ENCODE measurements around the gene ZNF155. TPM values are rescaled to one million over a fixed set of nuclear protein-coding genes. Genes with fewer than 3 reads are reported as not detected.
"Not testable (repeated sequence)": the region's sequence is repeated elsewhere in the genome, so short reads cannot be mapped to it uniquely, and the experiment has no call there.

ZNF155 gene
- total RNA-seq = 14.1 TPM
- polyA plus RNA-seq = 5.6 TPM

DNA sequence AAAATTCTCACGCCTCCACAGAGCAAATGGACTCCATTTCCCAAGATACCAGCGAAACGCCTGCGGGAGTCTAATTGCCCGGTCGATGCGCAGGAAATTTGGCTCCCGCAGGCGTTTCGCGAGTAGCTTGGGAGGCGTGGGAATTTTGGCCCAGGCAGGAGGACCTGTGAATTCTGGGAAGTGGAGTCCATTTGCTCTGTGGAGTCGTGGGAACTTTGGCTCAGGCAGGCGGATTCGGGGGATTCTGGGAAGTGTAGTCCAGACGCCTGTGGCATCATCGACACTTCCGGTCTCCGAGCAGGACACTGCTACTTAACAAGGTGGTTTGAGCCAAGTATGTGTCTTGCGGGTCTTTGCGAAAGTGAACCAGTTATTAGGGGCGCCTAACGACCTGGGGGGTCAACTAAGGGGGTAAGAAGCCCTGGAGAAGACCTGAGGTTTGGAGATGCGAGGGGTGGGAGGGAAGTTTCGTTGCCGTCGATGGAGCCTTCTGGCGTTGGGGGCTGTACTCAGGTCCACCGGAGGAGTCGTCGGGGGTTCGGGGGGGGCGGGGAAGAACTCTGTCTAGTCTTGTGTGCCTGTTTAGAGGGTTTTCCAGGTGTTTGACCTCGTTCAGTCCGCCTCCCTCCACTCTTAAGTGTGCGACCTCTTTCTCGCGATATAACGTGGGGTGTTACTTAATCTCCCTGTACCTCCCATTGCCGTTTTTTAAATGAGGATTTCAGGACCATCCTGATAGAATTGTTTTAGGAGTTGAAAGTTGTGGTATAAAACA lies at the start of gene ZNF155:
Gene ZNF155, plus strand, starts transcription at position 277 of the 775 bp plus-strand sequence. CDS start 4,356 bp downstream, outside the sequence.
- DNase-seq (ENCODE audit: extremely low spot score) = peak; percentile 95
- peak within 1 kb of the TSS; percentile 82 for H3K4me3 ChIP-seq (ENCODE audit: low read depth, low read length)
- no peaks in the 10 kb centered on the region for H3K4me1 ChIP-seq (ENCODE audit: insufficient read depth)
- no peak within 1 kb of the TSS for H3K27ac ChIP-seq (ENCODE audit: low read depth)
- WGBS = under 1% methylated on average over 40 of the region's 40 CpGs
- H3K36me3 ChIP-seq (ENCODE audit: insufficient read depth) = no peaks in the 10 kb centered on the region

DNA sequence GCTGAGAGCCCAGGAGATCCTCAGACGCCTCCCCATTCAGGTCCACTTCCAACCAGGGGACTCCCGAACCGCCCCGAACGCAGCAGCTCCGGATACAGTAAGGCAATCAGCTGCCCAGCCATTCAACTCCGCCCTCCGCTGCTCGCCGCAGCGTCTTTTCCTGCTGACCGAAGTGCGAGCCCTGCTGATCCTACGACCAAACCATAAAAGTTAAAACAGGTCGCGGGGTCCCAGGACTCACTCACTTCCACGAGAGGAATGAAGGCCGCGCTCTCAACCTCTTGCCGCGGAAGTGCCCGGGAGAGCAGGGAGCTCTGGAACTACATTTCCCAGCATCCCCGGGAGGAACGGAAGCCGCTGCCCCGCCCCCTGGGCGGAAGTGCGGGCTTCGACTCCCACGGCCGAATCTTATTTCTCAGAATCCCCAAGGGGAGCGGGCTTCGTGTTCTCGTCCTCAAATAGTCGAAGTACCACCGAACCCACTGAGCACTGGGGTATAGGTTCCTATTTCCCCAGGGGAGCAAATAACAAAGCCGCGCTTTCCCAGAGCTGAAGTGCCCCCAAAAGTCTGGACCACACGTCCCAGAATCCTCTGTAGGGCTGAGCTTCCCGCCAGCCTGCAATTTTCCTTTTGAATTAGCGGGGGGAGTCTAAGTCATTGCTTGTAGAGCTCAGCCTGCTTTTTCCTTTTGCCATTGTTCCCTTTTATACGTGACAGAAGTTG lies 48.8 kb upstream of the ZNF155 start, which contains the start of gene ZNF45:
Gene ZNF45, minus strand, starts transcription at position 298 of the 724 bp plus-strand sequence. CDS start 13,097 bp downstream, outside the sequence.
- under 1% methylated on average over 42 of the region's 42 CpGs for WGBS
- Histone ChIP-seq H3K4me3 (ENCODE audit: low read depth, low read length) (peak within 1 kb of the TSS; percentile 63), H3K27ac (ENCODE audit: low read depth) (peak within 1 kb of the TSS; percentile 68), H3K36me3 (ENCODE audit: insufficient read depth) (no peaks in the 10 kb centered on the region), H3K4me1 (ENCODE audit: insufficient read depth) (no peaks in the 10 kb centered on the region)
- DNase-seq (ENCODE audit: extremely low spot score) = peak; percentile 93

DNA sequence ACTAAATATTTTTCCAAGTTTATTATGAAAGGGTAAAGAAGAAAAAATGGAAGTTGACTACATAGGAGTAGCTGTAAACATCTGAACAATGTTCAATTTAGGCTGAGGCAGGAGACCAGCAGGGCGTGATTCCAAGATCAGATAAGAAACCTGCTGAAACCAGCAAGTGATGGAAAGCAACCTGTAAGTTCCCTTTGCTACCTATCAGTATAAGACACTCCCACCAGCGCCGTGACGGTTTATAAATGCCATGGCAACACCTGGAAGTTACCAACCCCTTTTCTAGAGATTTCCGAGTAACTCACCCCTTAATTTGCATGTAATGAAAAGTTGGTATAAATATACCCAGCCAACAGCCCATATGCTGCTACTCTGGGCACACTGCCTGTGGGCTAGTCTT lies 47.8 kb upstream of the ZNF155 start:
- no peaks in the 10 kb centered on the region for H3K4me1 ChIP-seq (ENCODE audit: insufficient read depth)
- H3K27ac ChIP-seq (ENCODE audit: low read depth) = no peak overlapping the region
- WGBS = 66% methylated on average over 5 of the region's 5 CpGs
- DNase-seq (ENCODE audit: extremely low spot score) = peak; percentile 6
- H3K4me3 ChIP-seq (ENCODE audit: low read depth, low read length) = no peak overlapping the region
- H3K36me3 ChIP-seq (ENCODE audit: insufficient read depth) = no peaks in the 10 kb centered on the region

DNA sequence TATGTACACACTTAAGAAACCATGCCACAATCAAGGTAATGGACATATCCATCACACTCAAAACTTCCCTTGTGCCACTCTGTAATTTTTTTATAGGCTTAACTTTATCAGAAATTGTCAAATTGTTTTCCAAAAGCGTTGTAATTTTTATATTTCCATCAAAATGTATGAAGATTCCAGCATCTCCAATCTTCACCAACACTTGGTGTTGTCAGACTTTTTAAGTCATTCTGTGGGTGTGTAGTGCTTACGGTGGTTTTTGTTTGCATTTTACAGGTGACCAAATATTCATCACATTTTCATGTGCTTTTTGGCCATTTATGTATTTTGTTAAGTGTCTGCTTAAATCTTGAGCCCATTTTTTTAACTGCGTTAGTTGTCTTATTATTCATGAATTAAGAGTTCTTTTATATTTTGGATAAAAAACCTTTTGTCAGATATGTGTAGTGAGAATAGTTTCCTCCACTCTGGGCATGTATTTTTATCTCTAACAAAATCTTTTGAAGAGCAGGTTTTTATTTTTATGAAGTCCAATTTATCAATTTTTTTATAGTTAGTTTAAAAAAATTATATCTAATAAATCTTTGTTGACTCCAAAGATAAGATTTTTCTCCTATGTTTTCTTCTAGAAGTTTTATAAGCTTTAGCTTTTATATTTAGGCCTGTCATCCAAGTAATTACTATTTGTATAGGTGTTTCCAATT lies 44.3 kb upstream of the ZNF155 start:
- Histone ChIP-seq H3K4me1 (ENCODE audit: insufficient read depth) (no peaks in the 10 kb centered on the region), H3K4me3 (ENCODE audit: low read depth, low read length) (no peak overlapping the region), H3K27ac (ENCODE audit: low read depth) (no peak overlapping the region), H3K36me3 (ENCODE audit: insufficient read depth) (no peaks in the 10 kb centered on the region)
- 73% methylated on average over 3 of the region's 3 CpGs for WGBS
- no peak for DNase-seq (ENCODE audit: extremely low spot score)

DNA sequence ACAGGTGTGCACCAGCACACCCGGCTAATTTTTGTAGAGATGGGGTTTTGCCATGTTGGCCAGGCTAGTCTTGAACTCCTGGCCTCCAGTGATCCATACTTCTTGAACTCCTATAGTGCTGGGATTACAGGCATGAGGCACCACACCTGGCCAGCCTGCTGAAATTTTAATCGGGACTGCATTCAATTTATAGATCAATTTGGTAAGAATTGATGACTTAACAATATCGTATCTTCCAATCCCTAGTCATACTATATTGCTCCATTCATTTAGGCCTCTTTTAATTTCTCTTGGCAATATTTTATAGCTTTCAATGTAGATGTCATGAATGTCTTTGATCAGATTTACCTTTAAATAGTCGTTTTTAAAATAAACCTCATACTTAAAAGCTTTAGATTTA lies 43.3 kb upstream of the ZNF155 start:
- Histone ChIP-seq H3K4me1 (ENCODE audit: insufficient read depth) (no peaks in the 10 kb centered on the region), H3K36me3 (ENCODE audit: insufficient read depth) (no peaks in the 10 kb centered on the region), H3K27ac (ENCODE audit: low read depth) (no peak overlapping the region), H3K4me3 (ENCODE audit: low read depth, low read length) (no peak overlapping the region)
- WGBS = 76% methylated on average over 4 of the region's 4 CpGs
- DNase-seq (ENCODE audit: extremely low spot score) = no peak

DNA sequence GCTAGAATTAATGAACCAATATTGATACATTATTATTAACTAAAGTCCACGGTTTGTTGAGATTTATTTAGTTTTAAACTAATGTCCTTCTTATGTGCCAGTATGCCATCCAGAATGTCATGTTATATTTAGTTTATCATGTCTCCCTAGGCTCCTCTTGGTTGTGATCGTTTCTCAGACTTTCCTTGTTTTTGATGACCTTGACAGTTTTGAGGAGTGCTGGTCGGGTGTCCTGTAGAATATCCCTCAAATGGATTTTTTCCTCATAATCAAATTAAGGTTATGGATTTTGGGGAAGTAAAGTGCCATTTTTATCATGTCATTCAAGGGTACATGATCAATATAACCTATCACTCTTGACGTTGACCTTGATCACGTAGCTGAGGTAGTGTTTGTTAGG lies 42.8 kb upstream of the ZNF155 start:
- H3K36me3 ChIP-seq (ENCODE audit: insufficient read depth) = no peaks in the 10 kb centered on the region
- 64% methylated on average over 5 of the region's 5 CpGs for WGBS
- H3K27ac ChIP-seq (ENCODE audit: low read depth) = no peak overlapping the region
- H3K4me3 ChIP-seq (ENCODE audit: low read depth, low read length) = no peak overlapping the region
- DNase-seq (ENCODE audit: extremely low spot score) = no peak
- H3K4me1 ChIP-seq (ENCODE audit: insufficient read depth) = no peaks in the 10 kb centered on the region

DNA sequence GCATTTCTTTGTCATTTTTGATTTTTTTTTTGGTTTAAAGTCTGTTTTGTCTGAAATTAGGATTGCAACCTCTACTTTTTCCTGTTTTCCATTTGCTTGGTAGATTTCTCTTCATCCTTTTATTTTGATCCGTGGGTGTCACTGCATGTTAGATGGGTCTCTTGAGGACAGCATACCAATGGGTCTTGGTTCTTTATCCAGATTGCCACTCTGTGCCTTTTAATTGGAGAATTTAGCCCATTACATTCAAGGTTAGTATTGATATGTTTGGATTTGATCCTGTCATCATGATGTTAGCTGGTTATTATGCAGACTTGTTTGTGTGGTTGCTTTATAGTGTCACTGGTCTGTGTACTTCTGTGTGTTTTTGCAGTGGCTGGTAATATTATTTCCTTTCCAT lies 36.6 kb upstream of the ZNF155 start:
- H3K27ac ChIP-seq (ENCODE audit: low read depth); H3K4me1 ChIP-seq (ENCODE audit: insufficient read depth); H3K4me3 ChIP-seq (ENCODE audit: low read depth, low read length); DNase-seq (ENCODE audit: extremely low spot score); H3K36me3 ChIP-seq (ENCODE audit: insufficient read depth): not testable (repeated sequence)
- WGBS = 2% methylated on average over 1 of the region's 1 CpG

DNA sequence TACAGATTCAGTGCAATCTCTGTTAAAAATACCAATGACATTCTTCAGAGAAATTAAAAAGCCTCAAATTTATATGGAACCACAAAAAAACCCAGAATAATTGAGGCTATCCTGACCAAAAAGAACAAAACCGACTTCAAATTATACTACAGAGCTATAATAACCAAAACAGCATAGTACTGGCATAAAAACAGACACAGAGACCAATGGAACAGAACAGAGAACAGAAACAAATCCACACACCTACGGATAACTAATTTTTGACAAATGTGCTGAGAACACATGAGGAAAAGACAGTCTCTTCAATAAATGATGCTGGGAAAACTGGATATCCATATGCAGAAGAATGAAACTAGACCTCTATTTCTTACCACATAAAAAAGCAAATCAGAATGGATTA lies 34.2 kb upstream of the ZNF155 start:
- H3K4me3 ChIP-seq (ENCODE audit: low read depth, low read length); DNase-seq (ENCODE audit: extremely low spot score); H3K4me1 ChIP-seq (ENCODE audit: insufficient read depth); H3K36me3 ChIP-seq (ENCODE audit: insufficient read depth); H3K27ac ChIP-seq (ENCODE audit: low read depth): not testable (repeated sequence)
- 89% methylated on average over 2 of the region's 2 CpGs for WGBS

DNA sequence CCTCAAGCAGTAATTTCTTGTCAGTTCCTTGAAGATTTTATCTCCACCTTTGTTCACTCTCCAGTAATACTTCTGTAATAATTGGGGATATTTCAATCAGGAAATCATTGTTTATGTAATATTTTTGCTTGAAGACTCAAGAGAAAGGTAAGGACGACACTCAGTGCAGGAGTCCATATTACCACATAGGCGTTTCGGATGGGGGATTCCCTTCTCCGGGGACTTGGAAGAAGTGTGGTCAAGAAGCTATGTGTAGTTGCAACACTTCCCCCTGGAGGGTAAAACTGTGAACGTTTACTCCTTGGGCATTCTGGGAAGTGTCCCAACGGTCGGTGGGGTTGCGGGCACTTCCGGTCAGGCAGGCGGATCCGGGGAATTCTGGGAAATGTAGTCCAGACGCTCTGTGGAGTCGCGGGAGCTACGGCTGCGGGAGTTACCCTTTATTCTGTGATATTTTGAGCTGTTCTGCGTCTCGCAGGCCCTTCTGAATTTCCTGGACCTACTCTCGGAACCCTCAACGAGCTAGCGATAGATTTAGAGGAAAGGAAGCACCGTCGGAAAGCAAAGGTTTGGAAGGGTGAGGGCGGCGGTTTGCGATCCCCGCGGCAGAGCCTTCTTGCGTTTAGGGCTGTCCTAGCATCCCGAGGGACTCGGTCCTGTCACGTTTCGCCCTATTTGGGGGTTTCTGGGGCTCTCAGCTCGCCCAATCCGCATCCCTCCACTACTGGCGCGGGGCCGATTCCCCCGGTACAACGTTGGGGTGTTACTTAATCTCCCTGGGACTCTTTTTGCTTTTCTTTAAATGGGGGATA lies 32.9 kb upstream of the ZNF155 start, which contains the start of gene ZNF221:
Gene ZNF221, plus strand, starts transcription at position 395 of the 812 bp plus-strand sequence. CDS start 11,499 bp downstream, outside the sequence.
- Histone ChIP-seq H3K4me1 (ENCODE audit: insufficient read depth) (peaks cover 1% of the 10 kb centered on the region), H3K27ac (ENCODE audit: low read depth) (no peak within 1 kb of the TSS), H3K4me3 (ENCODE audit: low read depth, low read length) (peak within 1 kb of the TSS; percentile 57), H3K36me3 (ENCODE audit: insufficient read depth) (no peaks in the 10 kb centered on the region)
- under 1% methylated on average over 40 of the region's 40 CpGs for WGBS
- DNase-seq (ENCODE audit: extremely low spot score) = peak; percentile 89

DNA sequence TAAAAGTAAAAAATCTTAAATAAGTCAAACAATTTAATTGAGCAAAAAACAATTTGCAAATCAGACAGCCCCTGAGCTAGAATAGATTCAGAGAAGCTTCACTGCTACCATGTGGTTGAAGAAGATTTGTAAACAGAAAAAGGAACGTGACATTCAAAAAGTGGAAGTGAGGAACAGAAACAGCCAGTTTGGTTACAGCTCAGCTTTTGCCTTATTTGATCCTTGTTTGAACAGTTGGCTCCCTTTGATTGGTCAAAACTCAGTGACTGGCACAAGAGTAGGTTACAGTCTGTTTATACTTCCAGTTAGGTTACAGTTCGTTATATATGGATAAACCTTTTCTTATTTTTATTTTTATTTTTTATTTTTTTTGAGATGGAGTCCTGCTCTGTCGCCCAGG lies 27.2 kb upstream of the ZNF155 start:
- no peak for DNase-seq (ENCODE audit: extremely low spot score)
- peaks cover 1% of the 10 kb centered on the region for H3K4me1 ChIP-seq (ENCODE audit: insufficient read depth)
- H3K27ac ChIP-seq (ENCODE audit: low read depth) = no peak overlapping the region
- 96% methylated on average over 3 of the region's 3 CpGs for WGBS
- no peak overlapping the region for H3K4me3 ChIP-seq (ENCODE audit: low read depth, low read length)
- peaks cover 3% of the 10 kb centered on the region for H3K36me3 ChIP-seq (ENCODE audit: insufficient read depth)

DNA sequence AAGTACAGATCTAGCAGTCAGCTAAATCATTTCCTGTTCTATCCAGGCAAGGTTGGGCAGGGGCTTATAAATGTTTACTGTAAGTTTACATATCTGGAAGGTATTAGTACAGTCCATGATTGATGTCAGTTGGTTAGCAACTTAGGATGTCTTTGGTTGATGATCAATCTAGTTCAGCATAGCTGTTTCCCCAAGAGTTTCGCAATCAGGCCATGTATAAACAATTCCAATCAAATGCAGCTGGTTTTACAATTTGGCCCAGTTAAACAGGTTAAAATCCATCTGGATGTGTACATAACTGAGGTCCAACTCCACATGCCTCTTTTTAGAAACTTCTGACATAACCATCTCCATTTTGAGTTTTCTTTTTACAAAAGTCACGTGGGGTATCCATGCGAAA lies 26.1 kb upstream of the ZNF155 start:
- Histone ChIP-seq H3K36me3 (ENCODE audit: insufficient read depth) (peaks cover 3% of the 10 kb centered on the region), H3K4me1 (ENCODE audit: insufficient read depth) (no peaks in the 10 kb centered on the region), H3K27ac (ENCODE audit: low read depth) (no peak overlapping the region), H3K4me3 (ENCODE audit: low read depth, low read length) (no peak overlapping the region)
- 96% methylated on average over 3 of the region's 3 CpGs for WGBS
- no peak for DNase-seq (ENCODE audit: extremely low spot score)

DNA sequence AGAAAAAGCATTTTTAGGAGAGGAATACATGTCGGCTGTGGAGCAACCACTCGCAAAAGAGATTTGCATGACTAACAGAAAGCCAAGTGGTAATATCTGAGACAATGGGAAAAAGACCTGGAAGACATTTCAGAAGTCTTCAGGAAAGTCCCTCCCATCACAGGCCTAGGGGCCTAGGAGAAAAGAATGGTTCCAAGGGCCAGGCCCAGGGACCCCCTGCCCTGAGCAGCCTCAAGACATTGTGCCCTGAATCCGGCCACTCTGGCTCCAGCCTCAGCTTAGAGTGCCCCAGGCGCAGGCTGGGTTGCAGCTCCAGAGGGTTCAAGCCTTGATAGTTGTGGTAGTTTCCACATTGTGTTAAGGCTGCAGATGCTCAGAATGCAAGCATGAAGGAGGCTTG lies 23.6 kb upstream of the ZNF155 start:
- no peak for DNase-seq (ENCODE audit: extremely low spot score)
- H3K27ac ChIP-seq (ENCODE audit: low read depth) = no peak overlapping the region
- H3K4me1 ChIP-seq (ENCODE audit: insufficient read depth) = no peaks in the 10 kb centered on the region
- no peak overlapping the region for H3K4me3 ChIP-seq (ENCODE audit: low read depth, low read length)
- H3K36me3 ChIP-seq (ENCODE audit: insufficient read depth) = peaks cover 8% of the 10 kb centered on the region
- WGBS = 74% methylated on average over 4 of the region's 4 CpGs

All from urinary bladder (tissue), 4 donors.